Measurements from ENCODE around the gene MCFD2.

MCFD2 gene

DNA sequence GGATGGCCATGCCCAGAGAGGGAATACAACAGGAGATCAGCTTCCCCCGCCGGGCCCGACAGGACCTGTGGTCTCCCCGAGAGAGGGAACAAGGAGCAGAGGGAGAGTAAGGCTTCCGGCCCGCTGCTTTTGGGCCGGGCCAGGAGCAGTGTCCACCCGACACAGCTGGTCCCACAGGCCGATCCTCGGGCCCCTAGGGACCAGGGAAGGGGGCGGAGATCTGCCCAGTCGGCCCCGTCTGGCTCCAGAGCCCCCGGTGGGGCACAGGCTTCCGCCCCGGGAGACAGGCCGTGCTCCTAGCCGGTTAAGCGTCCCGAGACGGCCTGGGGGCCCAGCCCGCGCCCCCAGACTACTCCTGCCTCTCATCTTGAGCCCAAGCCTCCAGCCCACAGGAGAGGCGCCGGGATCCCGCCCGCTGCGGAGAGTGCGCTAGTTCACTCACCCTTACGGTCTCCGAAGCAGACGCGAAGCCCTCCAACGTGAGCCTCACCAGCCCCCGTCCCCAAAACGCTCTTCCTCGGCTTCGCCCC is at the start of gene MCFD2:
TSS of gene MCFD2 (minus strand) at position 526 of the 530 bp plus-strand sequence. CDS start 6,635 bp downstream, outside the sequence.
- DNase-seq (ENCODE audit: low read depth in 2 of 3, low spot score in 1 of 3) = no peak

- DNase-seq (ENCODE audit: low read depth in 2 of 3, low spot score in 1 of 3) = no peak
Measured at GRCh38 chr2:46964835-46965560, 49.4 kb upstream of the MCFD2 start.

- DNase-seq (ENCODE audit: low read depth in 2 of 3, low spot score in 1 of 3) = no peak
Measured at GRCh38 chr2:46963941-46964673, 48.5 kb upstream of the MCFD2 start.

GRCh38 chr2:46963210-46963609 is 47.6 kb upstream of the MCFD2 start:
- DNase-seq (ENCODE audit: low read depth in 2 of 3, low spot score in 1 of 3) = no peak

GRCh38 chr2:46962751-46963150 is 47.1 kb upstream of the MCFD2 start:
- DNase-seq (ENCODE audit: low read depth in 2 of 3, low spot score in 1 of 3) = no peak

DNA sequence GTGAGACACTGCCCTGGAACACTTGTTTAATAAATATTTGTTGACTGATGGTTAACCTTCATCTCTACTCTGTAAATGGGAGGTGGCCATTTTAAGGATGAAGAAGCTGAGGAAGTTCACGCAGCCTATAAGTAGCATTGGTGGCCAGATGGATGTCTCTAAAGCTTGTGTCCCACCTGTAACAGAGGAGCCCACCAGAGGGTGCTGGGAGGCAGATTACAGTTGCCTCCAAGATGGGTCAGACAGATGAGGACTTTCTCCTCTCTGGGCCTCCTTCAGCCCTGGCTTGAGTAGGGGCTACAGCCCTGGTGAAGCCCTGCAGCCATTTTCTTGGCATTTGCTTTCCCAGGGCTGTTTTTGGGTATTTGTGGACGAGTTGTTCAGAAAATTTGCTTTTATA is 45.0 kb upstream of the MCFD2 start:
- no peak for DNase-seq (ENCODE audit: low read depth in 2 of 3, low spot score in 1 of 3)

GRCh38 chr2:46958431-46959017 is 42.9 kb upstream of the MCFD2 start:
- no peak for DNase-seq (ENCODE audit: low read depth in 2 of 3, low spot score in 1 of 3)

DNA sequence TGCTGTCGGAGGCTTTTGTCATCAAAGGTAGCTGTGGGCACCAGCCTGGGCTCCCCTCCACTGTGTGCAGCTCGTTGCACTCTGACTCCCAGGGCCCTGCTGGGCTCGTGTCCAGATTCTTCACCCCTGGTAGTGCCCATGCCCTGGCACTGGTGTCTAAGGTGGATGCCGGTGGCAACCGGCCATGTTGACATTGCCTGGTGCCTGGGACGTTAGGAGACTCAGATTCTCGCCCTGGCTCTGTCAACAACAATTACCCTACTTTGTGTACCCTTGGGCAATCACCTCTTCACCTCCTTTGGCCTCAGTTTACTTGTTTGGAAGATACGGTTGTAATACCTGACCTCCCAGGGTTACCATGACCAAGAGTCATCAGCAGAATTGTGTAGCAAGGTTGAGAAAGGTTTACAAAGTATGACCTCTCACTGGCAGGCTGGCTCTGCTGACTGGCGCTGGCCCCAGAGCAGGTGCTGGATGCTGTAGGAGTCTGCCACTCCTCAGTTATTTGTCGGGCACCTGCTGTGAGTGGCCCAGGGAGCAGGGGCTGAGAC is 41.5 kb upstream of the MCFD2 start:
- no peak for DNase-seq (ENCODE audit: low read depth in 2 of 3, low spot score in 1 of 3)

- no peak for DNase-seq (ENCODE audit: low read depth in 2 of 3, low spot score in 1 of 3)
Measured at GRCh38 chr2:46955764-46956163, 40.2 kb upstream of the MCFD2 start.

- no peak for DNase-seq (ENCODE audit: low read depth in 2 of 3, low spot score in 1 of 3)
Measured at GRCh38 chr2:46954951-46955571, 39.5 kb upstream of the MCFD2 start.

- no peak for DNase-seq (ENCODE audit: low read depth in 2 of 3, low spot score in 1 of 3)
Measured at GRCh38 chr2:46952171-46952570, 36.6 kb upstream of the MCFD2 start.

GRCh38 chr2:46951290-46952064 is 35.9 kb upstream of the MCFD2 start:
- no peak for DNase-seq (ENCODE audit: low read depth in 2 of 3, low spot score in 1 of 3)

DNA sequence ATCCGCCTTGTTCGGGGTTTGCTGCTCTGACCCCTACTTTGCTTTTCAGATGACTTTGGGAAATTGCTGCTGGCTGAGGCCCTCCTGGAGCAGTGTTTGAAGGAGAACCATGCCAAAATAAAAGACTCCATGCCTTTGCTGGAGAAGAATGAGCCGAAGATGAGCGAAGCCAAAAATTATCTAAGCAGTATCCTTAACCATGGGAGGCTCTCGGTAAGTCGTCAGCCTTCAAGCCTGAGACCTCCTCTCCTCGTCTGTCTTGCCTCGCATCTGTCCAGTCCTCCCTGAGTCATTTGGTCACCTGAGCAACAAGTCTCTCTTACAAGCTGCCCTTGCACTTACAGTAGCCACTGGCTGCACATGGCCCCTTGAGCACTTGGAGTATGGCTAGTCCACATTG is 34.7 kb upstream of the MCFD2 start:
- DNase-seq (ENCODE audit: low read depth in 2 of 3, low spot score in 1 of 3) = no peak

DNA sequence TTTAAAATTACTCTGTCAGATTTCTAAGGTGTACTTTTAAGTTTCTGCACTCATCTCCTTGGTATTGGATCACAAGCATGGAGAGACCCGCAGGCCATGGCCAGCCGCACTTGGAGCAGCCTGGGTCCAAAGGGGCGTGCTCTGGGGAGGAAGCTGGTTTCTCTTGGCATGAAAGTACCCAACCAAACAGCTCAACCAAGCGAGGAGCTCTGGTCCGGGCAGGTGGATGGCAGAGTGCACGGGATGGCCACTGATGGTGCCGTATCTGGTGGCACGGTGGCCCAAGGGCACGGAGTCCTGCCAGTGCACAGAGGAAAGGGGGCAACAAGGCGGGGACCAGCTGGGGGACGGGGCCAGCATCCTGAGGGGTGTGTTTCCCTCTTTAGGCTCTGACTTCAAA is 32.2 kb upstream of the MCFD2 start:
- no peak for DNase-seq (ENCODE audit: low read depth in 2 of 3, low spot score in 1 of 3)

DNA sequence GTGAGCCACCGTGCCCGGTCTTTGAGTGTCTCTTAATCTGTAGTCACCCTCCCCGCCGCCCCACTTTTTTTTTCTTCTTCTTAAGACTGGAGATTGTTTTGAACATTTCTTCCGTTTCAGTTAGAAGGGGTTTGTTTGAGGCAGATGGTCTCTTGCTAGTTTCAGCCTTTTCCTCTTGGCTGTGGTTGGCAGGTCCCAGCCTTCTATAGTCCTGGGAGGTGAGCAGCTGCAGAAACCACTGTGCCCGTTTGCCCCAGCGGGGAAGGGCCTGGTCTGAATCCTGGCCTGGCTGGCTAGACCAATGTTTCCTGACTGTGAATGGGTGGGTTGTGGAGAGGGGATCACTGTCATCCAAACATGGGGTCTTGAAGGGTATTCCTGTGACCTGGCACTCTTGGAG is 30.1 kb upstream of the MCFD2 start:
- DNase-seq (ENCODE audit: low read depth in 2 of 3, low spot score in 1 of 3) = no peak

DNA sequence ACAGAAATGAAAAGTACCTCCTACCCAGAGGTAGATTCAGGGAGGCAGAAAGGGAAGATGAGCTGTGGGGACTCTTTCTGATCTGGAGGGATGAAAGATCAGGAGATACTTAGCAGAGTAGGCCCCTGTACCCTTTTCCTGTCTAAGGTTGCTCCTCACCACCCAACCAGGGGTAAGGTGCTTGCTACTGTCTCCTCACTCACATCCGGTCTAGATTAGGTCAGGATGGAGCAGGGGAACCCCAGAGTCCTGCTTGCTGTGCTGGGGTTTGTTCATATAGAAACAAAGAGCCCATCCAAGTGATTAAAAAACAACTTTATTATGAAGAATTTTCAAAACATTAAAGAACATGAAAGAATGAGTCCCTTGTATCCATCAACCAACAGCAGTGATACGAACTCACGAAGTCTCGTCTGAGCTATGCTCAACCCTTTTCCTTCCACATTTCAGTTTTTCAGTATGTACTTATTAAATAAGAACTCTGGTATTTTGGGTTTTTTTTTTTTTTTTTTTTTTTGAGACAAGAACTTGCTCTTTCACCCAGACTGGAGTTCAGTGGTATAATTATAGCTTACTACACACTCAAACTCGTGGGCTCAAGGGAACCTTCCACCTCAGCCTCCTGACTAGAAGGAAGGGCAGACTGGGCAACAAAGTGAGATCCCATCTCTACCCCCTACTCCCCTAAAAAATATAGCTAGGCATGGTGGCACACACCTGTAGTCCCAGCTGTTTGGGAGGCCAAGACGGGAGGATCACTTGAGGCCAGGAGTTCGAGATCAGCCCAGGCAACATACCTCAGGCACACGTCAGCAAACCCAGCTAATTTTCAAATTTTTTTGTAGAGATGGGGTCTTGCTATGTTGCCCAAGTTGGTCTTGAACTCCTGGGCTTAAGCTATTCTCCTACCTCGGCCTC is 28.5 kb upstream of the MCFD2 start:
- DNase-seq (ENCODE audit: low read depth in 2 of 3, low spot score in 1 of 3) = peak; percentile 62 to 70 (median 67)

GRCh38 chr2:46942891-46943626 is 27.5 kb upstream of the MCFD2 start:
- no peak for DNase-seq (ENCODE audit: low read depth in 2 of 3, low spot score in 1 of 3)

- peak; percentile 55 to 67 (median 64) for DNase-seq (ENCODE audit: low read depth in 2 of 3, low spot score in 1 of 3)
Measured at GRCh38 chr2:46942143-46942526, 26.5 kb upstream of the MCFD2 start.

Data from stimulated activated CD4-positive, alpha-beta T cell treated with anti-CD3 and anti-CD28 coated beads, Interleukin-12 subunit alpha, Interleukin-12 subunit beta, amount 100 ng/mL, for 48 hours (primary cell).